HG02642 (cell line): Measurements from ENCODE around the gene NR5A1.

Source experiments
- ATAC-seq: cut with Tn5 transposase; IDR thresholded peaks from one replicate; pipeline ENCODE4 v1.9.1; 2021; ENCODE audit warnings: mild to moderate bottlenecking; ENCODE audit not compliant: unreplicated experiment, poor library complexity

Gene NR5A1

DNA sequence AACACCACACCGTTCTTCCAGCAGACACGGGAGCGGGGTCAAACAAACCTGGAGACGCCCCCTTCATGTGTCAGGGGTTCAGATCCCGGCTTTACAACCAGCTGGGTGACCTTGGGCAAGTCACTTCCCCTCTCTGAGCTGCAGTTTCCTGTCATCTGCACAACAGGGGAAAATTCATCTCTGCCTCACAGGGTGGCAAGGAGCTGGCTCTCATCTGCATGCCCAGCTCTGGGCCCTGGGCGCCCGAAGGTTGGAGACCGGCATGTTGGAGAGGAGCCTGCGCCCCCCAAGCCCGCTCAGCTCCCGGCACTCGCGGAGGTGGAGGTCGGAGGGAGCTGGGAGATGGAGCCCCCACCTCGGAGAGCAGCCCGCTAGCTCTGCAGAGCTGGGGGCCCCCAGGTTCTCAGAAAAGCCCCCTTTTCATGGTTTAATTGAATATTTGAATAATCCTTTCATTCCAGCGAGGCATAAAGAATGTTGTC lies 20.4 kb downstream of the NR5A1 start:
- ATAC-seq, result no peak

GRCh38 chr9:124485936-124486335 lies 21.3 kb downstream of the NR5A1 start:
- ATAC-seq, result no peak

DNA sequence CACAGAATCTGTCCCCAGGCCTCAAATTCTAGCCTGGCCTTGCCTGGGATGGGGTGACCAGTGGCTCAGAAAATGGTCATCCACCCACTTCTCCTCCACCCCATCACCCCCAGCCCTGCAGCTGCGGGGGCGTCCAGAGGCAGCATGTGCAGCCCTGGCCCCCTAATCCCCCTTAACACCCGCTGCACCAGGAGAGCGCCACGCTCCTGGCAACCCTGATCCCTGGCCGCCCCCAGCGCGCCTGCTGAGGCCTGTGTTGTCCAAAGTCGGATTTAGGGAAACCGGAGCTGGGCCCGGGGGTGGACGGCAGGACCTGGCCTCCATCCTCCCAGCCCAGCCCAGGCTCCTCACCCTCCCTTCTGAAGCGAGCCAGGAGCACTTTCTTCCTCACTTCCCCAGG lies 22.0 kb downstream of the NR5A1 start:
- ATAC-seq, result no peak

DNA sequence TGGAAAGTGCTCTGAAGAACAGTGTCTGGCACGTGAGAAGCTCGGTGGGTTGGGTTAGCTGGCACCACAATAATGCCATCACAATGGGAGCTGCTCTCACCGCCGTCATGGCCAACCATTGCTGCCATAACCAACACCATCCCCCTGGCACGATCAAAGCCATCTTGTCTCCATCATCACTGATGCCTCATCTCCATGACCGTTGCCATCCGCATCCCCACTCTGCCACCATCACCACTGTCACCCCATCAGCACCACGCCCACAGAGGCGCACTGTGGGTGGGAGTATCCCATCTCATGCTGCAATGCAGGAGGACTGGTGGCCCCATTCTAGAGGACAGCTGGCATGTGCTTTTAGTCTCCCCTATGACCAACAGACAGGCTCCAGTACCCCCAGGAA lies 23.7 kb downstream of the NR5A1 start:
- no peak for ATAC-seq

- no peak for ATAC-seq
Measured at GRCh38 chr9:124482431-124483031, 24.7 kb downstream of the NR5A1 start.

- ATAC-seq, result no peak
Measured at GRCh38 chr9:124481115-124481514, 26.1 kb downstream of the NR5A1 start.

GRCh38 chr9:124480621-124480981 lies 26.6 kb downstream of the NR5A1 start:
- ATAC-seq, result no peak

DNA sequence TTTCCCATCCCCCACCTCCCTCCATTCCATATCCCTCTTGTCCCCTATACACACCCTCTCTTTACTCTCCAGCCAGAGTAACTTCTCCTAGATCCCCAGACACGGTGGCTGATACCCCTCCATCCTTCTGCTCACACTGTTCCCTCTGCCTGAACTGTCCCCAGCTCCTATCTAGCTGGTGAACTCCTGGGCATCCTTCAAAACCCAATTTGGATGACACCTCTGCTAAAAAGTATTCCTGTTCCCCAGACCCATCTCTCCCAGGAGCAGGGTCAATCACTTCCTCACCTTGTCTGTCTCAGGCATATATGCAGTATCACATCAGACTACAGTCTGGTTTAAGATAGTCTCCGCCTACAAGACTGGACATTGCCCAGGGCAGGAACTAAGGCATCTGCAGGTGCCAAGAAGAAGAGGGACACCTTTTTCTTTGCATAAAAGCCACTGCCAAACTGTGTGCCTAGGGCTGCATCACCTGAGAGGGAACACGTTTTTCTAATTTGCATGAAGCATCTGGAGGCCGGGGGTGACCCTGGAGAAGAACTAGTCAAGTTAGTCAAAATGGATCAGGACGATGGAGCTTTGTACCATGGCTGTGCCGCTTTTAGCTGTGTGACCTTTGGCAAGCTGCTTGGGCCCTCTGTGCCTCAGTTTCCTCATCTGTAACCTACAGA lies 27.1 kb downstream of the NR5A1 start:
- no peak for ATAC-seq

- no peak for ATAC-seq
Measured at GRCh38 chr9:124479371-124479770, 27.8 kb downstream of the NR5A1 start.

DNA sequence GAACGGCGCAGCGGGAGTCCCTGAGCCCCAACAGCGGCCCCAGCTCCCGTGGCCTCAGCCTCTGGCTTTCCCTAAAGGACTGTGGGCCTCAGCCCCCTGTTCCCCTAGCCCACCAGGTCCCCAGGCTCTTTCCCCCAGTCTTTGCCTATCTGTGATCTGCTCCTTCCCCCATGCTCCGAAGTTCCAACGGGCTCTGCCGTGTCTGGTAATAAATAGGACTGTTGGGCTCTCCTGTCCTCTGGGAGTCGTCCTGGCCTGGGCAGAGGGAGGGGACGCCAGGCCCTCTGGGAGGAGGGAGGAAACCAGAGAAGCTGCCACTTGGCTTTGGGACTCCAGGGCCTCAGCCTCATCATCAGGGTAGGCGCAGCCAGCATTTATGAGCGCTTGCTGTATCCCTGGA lies 28.8 kb downstream of the NR5A1 start:
- ATAC-seq, result no peak

GRCh38 chr9:124477648-124478285 lies 29.4 kb downstream of the NR5A1 start:
- no peak for ATAC-seq

- ATAC-seq, result no peak
Measured at GRCh38 chr9:124477211-124477647, 30.0 kb downstream of the NR5A1 start.

- no peak for ATAC-seq
Measured at GRCh38 chr9:124475868-124476690, 31.1 kb downstream of the NR5A1 start.

DNA sequence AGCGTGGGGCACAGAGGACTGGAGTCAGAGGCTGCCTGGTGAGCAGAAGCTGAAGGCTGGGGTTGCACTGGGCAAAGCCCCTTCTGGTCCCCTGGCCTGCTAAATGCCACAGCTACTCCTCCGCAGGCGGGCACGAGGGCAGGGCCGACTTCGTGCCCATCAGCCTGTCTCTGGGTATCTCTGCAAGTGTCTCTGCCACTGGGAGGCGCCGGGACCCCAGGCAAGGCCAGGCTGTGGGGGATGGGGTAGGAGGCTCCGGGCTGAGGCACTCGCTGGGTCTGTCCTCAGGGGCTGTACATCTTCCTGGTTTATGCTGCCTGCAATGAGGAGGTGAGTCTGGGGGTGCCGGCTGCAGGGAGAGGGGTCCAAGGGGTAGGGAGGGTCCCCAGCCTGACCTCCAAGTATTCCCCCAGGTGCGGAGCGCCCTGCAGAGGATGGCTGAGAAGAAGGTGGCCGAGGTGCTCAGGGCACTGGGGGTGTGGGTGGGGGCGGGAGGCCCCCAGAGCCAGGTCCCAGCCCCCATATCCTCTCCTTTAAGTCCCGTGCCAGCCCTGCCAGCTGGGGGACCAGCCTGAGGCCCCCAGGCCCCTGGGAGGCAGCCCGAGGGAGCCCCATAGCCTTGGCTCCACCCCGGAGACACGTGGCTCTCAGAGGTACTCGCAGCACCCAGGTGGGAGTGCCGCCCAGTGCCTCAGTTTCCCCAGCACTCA lies 31.9 kb downstream of the NR5A1 start:
- ATAC-seq, result no peak

DNA sequence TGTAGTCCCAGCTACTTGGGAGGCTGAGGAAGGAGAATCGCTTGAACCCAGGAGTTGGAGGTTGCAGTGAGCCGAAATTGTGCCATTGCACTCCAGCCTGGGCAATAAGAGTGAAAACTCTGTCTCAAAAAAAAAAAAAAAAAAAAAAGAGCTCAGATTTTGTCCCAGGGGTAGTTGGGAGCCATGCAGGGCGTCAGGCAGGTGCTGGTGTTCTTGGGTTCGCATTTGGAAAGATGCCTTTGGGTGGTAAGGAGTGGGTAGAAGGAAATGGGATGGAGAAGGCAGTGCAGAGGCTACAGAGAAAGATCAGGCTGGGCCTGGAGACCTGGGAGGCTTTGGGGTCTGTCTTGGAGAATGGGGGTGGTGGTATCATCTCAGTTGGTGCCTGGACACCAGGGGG lies 33.0 kb downstream of the NR5A1 start:
- ATAC-seq, result no peak

DNA sequence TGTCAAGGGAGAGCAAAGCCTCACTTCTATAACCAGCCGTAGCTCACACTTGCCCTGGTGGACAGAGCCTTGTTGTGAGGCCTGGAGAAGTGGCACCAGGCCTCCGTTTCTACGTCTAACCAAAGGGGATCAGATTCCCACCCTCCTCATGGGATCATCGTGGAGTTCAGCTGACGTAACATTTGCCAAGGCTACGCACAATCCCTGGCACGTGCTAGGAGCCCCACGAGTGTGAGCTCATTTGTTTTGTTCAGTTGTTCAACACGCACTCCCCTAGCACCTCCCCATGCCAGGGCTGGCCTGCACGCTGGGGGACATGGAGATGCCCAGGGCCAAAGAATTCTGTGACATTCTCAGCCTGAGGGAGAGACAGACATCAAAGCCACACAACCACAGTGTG lies 33.9 kb downstream of the NR5A1 start:
- no peak for ATAC-seq

GRCh38 chr9:124472770-124473169 lies 34.4 kb downstream of the NR5A1 start:
- no peak for ATAC-seq

DNA sequence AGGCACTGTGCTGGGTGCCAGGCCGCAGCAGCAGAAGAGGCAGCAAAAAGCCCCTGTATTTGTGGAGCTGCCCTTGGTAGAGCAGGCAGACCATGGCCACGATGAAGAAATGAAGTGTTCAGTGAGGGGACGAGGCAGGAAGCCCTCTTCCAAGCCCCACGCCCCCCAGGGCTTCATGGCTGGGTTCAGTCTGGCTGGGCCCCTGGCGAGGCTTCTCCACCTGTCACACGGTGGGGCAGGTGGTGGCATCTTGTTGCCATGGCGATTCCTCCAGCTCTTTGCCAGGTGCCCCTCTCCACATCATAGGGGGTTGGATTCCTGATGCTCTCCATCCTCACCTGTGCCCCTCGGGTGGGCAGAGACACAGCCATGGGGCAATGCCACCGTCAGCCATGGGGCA lies 35.4 kb downstream of the NR5A1 start:
- no peak for ATAC-seq

GRCh38 chr9:124470726-124471125 lies 36.5 kb downstream of the NR5A1 start:
- ATAC-seq, result no peak

GRCh38 chr9:124470306-124470705 lies 36.9 kb downstream of the NR5A1 start:
- no peak for ATAC-seq
